ENCODE data around the gene EML2.
"Not testable (repeated sequence)": the region's sequence is repeated elsewhere in the genome, so short reads cannot be mapped to it uniquely, and the experiment has no call there.

The EML2 gene

DNA sequence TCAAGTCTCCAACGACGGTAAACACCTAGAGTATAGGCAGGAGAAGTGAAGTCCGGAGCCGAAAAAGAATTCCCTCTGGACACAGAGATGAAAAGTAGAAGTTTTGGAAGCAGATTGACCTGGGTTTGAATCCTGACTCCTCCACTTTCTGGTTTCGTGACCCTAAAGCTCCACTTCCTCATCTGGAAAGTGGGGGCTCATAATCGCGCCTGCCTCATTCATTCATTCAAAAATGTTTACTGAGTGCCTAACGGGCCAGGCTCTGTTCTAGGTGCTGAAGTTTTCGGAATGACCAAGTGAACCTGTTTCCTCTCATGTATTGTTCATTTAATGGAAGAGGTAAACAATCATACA lies 7.1 kb upstream of the EML2 start:
- DNase-seq: no peak

DNA sequence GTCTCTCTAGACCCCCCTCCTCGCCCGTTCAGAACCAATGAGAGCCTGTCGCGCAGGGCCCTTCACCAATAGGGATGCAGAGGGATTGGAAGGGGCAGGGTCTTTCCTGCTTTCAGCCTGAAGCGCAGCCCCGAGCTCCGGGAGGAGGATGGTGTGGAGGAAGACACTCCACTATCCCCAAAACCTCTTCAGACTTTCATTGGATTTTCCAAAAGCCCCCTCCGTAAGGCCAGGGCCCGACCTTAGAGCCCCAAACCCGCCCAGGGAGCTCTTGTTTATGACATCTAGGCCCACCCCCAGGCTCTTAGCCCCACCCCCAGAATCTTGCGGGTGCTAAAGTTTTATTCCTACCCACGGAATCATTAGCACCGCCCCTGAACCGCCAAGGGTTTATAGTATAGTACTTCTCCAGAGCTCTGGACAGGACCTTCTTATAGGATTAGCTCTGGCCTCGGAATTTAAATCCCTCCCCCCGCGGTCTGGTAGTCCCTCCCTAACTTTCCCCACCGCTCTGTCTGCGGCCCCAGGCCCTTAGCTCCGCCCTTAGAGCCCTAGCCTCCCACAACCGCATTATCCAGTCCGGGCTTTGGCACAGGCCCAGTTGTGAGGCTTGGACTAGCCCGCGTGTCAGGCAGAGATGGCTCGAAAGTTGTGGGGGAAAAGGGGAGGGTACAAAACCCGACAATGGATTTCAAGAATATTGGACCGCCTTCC lies 6.6 kb upstream of the EML2 start:
- peak; percentile 94 for DNase-seq

DNA sequence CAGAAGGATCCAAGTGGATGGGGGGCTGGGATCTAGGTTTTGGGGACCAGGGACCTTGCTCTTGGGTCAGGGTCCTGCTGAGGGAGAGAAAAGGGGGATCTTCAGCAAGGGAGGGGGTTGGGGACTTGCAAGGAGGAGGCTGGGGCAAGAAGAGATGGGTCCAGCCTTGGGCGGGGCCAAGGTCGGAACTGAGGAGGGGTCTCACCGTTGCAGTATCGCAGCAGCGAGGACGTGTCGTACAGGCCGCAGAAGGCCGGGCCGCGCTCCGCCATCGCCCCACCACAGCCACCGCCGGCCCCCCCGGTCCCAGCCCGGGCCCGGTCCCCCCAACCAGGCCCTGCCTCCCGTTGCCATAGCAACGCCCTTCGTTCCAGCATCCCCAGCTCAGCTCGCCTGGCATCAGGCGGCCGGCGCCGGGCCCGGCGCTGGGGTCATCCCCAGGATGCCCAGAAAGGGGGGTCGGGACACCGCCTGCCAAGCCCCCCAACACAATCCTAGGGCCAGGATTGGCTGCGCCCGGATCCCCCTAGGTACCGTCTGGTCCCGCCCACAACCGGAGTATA lies 6.0 kb upstream of the EML2 start:
- DNase-seq: no peak

DNA sequence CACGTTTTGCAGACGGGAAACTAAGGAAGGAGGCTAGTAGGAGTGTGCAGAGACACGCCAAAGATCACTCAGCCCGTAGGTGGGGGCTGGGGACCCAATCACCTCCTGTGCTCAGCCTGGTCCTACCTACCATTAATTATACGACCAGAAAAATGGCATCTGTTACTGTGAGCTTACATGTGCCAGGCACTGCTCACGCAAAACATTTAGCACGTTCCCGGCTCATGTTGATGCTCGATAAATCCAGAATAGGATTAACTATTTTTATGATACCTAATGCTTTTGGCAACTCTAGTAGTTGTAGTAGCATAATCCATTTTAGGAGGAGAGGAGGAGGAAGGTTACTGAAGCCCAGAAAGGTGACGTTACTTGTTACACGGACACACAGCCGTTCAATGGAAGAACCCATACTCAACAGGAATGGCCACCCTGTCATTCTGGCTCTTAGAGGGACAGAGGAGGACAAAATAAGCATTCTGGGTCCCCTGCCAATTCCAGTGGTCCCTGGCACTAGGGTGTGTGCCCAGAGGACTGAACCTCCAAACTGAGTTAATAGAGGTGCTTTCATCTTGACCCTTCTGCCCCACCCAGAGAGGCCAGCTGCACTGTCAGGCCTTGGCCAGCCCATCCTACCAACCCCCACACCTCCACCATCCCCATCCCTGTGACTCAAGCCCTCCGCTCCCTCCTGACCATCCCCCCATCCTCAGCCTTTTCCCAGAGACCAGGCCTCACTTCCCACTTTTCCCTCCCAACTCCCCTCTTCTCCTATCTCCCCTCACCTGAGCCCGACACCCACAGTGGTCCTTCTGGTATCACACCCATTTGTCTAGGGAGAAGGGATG lies 5.0 kb upstream of the EML2 start:
- DNase-seq: no peak

DNA sequence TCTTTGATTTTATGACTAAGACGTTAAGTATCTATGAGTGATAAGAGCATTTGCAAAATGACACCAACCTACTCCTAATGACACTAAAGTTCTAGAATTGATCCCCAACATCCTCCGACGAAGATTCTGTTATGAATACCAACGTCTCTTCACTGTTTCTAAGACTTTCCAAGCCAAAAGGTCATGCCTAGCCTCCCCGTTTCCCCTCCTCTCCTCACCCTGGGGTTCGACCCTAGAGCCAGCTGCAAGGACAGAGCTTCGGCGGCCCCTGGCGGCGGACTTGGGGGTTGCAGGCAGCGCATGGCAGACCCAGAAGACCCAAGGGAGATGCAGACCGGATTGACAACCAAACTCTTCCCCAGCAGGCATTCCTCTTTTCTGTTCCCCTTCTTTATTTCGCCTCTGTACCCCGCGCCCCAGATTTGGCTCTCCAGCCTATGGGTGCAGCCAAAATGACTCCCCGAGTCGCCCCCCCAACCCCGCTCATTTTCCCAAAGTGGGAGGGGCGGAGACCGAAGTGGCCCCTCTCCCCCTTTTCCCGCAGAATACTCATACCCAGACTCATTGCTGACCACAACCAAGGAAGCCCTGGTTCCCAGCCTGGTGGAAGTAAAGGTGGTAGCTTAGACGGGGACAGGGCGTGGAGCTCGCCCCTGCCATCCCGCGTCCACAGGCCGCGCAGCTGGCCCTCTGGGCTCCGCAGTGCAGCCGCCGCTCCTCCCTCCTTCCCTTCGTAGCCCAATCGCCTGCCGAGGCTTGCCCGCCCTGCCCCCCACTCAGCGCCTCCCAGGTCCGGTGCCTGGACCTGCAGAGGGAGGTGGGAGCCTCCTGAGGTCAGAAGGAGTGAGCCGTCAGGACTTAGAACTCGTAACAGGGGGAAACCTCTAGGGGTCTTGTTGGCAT lies 4.1 kb upstream of the EML2 start:
- peak; percentile 93 for DNase-seq

DNA sequence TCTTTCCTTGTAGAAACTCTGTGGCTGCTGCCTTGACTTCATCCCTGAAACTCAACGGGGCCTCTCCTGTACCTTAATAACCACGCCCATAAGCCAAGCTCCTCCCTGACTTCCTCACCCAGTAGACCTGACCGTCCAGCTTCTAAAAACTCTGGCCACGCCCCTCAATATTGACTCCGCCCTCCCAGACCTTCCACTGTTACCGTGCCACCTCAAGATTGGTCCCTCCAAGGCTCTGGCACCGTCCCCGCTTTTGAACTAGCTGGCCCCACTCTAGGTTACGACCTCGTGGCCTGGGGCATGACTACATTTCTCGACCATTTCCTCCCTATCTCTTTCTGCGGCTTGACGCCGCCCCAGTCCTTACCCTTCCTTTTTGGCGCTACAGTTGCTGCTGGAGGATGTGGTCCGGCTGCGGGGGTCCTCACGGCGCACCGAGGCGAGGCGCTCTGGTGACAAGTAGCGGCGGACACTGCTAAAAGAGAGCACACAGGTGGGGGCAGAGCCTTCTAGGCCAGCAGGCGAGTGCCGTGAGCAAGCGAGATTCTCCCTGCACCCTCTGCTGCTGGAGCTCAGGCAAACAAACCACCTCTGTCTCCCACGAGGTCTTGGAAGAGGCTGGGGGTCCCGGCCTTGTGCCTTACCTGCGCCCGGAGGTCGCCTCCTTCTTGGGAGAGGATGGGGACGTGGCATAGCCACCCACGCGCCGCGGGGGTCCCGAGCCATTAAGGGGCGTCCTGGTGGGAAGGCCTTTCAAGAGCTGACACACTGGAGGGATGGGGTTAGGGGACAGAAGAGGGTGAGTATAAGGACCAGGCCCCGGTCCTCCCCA lies 2.3 kb upstream of the EML2 start:
- DNase-seq: no peak

DNA sequence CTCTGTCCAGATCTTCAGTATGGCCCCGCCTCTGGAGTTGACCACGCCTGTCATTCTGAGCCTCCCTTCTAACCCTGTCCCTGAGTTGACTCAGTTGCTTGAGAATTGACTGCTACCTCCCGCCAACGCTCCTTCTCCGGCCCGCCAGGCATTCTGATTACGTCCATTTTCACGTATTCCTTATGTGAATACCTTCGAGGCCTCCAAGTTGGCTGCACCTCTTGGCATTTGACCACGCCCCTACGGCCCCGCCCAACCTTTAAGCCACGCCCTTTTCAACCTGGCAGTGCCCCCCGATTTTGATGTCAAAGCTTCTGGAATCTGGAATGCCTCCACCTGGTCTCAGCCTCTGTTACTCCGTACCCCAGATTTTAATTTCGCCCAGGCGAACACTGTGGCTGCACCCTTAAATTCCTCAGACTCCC lies 1.7 kb upstream of the EML2 start:
- no peak for DNase-seq

DNA sequence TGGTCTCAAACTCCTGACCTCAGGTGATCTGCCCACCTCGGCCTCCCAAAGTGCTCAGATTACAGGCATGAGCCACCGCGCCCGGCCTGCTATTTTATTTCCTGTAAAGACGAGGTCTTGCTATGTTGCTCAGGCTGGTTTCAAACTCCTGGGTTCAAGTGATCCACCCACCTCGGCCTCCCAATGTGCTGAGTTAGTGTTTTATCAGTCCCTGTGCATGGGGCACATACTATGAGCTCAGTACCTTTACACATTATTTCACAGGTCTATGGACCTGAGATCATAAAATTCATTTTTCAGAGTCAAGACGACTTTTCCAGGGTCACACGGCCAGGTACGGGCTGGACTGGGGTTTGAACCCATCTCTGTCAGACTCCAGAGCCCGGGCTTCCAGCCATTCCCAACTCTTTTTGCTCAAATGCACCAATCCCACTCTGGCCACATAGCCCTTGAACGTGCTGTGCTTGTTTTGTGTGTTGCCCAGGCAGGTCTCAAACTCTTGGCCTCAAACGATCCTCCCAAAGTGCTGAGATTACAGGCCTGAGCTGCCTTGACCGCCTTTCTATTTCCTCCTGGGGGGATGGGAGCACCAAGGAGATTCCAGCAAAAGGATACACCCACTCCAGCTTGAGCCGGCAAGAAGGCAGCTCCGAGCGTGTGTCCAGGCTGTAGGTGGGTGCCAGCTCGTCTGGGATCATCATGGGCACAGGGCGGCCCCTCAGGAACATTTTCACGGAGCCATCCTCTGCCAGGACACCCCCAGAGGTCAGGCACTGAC lies 1.1 kb downstream of the EML2 start:
- no peak for DNase-seq

DNA sequence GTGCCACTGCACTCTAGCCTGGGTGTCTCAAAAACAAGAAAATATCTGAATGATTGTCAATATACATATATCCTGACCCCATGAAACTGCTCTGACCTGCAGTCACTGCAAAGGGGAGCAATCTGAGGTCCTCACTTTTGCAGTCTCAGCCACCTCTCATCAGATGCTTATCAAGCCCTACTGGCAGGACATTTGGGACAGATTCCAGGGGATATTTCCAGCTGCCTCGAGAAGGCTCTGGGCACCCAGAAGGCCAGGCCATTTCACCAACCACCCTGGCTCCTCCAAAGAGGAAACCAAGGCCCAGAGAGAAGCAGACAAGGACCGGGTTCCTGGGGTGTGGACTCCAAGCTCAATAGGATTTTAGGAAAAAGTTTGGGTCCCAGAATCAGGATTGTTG lies 2.3 kb downstream of the EML2 start:
- DNase-seq: no peak

DNA sequence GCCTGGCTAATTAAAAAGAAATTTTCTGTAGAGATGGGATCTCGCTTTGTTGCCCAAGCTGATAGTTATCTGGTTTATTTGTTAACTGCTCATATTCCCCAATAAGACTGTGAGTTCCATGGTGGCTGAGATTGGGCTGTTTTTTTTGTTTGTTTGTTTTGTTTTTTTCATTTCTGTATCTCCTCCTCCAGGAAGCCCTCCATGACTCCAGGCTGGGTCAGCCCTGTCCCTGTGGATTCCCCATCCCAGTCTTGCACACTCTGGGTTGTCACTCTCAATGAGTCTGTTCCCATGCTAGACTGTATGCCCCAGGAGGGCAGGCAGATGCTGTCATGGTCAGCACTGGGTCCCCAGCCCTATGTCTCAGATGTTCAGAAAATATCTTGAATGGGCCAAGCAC lies 2.9 kb downstream of the EML2 start:
- no peak for DNase-seq

DNA sequence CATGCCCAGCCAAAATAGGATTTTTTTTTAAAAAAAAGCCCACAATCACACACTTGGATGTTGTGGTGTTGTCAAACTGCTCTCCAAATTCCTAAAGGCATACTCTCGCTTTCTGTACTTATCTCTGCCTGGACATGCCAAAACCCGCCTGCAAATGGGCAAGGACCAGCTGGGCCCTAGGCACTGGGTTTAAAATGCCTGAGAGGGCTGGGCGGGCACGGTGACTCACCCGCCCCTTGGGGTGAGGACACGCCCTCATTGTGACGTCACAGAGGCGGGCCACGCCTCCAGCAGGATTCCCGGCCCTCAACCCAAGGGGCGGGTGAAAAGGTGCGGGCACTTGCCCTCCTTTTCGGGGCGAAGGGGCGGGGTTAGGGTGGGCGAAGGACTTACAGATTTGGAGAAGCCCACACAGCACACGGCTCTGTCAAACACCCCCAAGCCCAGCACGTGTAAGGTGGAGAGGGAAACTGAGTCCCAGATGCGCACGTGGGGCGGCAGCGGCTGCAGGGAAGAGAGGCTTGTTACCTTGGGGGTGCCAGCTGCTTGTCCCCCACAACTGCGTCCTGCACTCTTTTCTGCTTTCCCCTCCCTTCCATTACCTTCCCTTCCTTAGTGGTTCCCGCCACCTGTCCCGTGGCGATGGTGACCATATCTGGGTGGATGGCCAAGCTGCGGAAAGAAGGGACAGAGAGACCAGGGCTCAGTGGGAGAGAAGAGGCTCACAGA lies 6.6 kb downstream of the EML2 start:
- peak; percentile 72 for DNase-seq

DNA sequence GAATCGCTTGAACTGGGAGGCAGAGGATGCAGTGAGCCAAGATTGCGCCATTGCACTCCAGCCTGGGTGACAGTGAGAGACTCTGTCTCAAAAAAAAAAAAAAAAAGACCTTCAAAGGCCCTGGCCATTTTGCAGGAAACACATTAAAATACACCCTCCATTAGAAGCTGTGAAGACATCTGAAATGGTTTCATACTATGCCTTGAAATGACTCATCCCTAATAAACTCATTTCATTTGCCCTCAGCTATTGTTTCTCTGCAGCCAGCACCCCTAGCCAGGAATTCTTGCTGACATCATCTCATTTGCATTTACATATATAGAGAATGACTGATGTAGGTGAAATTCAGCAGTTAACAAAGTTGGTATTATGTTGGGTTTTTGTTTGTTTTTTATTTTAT lies 8.7 kb downstream of the EML2 start:
- no peak for DNase-seq

DNA sequence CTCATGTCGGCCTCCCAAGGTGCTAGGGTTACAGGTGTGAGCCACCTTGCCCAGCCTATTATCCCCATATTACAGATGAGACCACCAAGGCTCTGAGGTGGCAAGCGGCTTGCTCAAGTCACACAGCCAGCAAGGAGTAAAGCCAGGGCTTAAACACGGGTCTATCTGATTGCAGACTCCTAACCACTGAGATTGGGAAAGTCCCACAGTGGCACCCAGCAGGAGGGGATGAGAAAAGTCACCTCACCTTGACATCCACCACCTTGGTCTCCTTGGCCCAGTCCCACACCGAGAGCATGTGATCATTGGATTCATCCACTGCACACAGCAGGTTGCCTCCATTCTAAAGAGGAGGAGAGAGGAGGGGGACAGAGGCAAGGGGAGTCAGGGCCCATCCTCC lies 9.5 kb downstream of the EML2 start:
- DNase-seq: no peak

DNA sequence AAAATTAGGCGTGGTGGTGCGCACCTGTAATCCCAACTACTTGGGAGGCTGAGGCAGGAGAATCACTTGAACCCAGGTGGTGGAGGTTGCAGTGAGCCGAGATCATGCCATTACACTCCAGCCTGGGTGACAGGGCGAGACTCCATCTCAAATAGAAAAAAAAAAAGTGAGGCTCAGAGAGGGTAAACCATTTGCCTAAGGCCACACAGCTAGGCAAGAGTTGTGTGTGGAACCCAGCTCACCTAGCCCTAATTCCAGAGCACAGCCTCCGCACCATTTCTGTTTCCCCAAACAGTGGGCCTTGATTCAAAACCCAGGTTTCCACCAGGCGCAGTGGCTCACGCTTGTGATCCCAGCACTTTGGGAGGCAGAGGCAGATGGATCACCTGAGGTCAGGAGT lies 11.0 kb downstream of the EML2 start:
- DNase-seq: not testable (repeated sequence)

DNA sequence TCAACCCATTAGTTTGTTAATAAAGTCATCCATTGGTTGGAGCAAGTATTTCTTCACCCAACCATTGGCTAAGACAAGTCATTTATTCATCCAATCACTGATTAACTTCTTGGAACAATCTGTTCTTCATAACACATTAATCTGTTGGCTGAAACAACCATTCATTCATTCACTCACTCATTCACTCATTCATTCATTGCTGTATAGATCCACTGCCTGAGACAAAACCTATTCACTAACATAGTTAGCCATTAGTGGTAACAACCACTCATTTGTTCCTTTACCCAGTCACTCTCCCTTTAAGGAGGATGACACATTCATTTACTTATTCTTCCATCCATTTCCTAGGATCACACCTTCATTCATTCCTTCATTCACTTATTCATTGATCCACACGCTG lies 15.2 kb downstream of the EML2 start:
- no peak for DNase-seq

DNA sequence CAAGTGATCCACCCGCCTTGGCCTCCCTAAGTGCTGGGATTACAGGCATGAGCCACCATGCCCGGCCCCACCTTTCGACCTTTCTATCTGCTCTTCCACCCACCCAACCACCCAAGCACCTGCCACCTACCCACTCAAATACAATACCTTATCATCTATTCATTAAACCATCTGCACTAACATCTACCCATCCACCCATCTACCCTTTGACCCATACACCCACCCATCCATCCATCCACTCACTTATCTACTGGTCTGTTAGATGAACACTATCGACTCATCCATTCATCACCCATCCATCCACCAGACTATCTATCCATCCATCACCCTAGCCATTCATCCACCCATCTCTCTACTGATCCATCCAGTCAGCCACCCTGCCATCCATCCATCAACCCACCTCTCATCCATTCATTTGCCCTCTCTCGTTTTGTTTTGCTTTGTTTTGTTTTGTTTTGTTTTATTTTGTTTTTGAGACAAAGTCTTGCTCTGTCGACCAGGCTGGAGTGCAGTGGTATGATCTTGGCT lies 17.2 kb downstream of the EML2 start:
- no peak for DNase-seq

DNA sequence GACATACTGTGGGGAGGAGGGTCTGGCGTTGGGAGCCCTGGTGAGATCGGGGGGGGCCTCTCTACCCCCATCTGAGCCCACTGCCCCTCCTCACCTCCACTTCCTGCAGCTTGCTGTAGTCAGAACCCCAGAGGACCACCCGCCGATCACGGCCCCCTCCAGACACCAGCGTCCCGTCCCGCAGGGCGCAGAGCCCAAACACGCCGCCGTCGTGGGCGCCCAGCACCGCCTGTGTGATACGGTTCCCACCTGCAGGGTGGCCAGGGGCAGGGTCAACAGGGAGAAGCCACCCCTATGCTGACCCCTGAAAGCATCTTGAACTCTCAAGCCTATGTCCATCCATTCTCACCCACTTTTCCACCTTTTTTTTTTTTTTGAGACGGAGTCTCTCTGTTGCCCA lies 17.8 kb downstream of the EML2 start:
- DNase-seq: no peak

DNA sequence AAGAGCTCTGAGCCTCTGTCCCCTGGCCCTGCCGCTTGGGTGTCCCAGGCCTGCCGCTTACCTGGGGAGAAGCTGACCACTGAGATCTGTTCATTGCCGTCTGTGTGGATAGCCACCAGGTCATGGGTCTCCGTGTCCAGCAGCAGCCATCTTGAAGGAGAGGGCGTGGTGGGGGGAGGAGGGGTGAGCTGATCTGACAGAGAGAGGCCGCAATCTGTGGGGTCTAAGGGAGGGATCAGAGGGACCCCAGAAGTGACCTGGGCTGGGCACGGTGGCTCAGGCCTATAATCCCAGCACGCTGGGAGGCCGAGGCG lies 22.5 kb downstream of the EML2 start:
- DNase-seq: no peak

DNA sequence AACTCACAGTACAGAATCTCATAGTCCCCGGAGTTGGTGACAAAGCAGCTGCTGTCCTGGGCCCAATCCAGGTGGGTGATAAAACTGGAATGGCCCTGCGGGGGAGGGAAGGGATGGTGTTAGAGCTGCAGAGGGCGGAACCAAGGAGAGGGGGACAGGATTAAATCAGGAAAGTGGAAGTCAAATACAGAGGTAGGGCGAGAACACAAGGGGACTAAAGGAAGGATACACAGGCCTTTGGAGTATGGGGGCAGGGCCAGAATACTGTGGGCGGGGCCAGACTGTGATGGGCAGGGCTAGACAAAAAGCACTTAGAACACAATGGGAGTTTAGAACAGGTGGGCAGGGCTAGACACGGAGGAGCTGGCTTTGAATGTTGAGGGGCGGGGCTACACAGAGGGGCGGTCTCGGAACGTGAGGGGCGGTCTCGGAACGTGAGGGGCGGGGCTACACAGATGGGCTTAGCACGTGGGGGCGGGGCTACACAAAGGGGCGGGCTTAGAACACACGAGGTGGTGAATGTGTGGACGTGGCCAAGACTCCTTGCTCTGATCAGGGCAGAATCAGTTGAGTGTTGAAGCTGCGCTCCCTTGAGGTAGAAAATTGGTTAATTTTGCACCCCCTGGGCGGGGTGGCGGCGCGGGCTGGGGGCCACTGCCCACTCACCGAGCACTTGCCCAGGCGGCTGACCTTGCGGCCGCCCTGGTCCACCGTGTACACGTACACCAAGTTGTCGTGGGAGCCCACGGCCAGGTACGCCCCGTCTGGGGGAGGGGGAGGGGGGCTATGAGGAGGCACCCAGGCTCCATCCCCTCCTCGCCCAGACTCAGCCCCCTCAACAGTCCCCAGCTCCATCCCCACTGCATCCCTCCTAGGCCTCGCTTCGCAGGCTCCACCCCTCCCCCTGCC lies 23.1 kb downstream of the EML2 start:
- DNase-seq: peak; percentile 83

Measured in retina (tissue), 1 donor.